Esophagus squamous epithelium (tissue), 4 donors: ENCODE data around the gene KIAA1671.

ENCODE experiments used
- POLR2A ChIP-seq, 4 donors: fragments of 450-650 bp; IDR thresholded peaks; one replicate each; pipeline ENCODE4 v1.6.1; 2017; ENCODE audit warnings: antibody characterized with exemption in 4 of 4, mild to moderate bottlenecking in 4 of 4, moderate library complexity in 3 of 4
- TF ChIP-seq, protein P1 (sequence below), 6 experiments: fragments of 450-650 bp in 4 of 6; fragments of 200-600 bp in 2 of 6; sonication (generic) in 2 of 6; IDR thresholded peaks; one replicate each; pipeline ENCODE4 v1.5.1; 2016 to 2019; ENCODE audit warnings: antibody characterized with exemption in 6 of 6, mild to moderate bottlenecking in 4 of 6, moderate library complexity in 4 of 6

GRCh38 chr22:25154667-25154999 is 202.1 kb downstream of the KIAA1671 start:
- TF ChIP-seq, protein P1, sequence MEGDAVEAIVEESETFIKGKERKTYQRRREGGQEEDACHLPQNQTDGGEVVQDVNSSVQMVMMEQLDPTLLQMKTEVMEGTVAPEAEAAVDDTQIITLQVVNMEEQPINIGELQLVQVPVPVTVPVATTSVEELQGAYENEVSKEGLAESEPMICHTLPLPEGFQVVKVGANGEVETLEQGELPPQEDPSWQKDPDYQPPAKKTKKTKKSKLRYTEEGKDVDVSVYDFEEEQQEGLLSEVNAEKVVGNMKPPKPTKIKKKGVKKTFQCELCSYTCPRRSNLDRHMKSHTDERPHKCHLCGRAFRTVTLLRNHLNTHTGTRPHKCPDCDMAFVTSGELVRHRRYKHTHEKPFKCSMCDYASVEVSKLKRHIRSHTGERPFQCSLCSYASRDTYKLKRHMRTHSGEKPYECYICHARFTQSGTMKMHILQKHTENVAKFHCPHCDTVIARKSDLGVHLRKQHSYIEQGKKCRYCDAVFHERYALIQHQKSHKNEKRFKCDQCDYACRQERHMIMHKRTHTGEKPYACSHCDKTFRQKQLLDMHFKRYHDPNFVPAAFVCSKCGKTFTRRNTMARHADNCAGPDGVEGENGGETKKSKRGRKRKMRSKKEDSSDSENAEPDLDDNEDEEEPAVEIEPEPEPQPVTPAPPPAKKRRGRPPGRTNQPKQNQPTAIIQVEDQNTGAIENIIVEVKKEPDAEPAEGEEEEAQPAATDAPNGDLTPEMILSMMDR (IDR thresholded peaks at IDR 0.05), result no peak
- TF ChIP-seq POLR2A (IDR thresholded peaks at IDR 0.05), result no peak
